ENCODE data around the gene RPS10.

RPS10 gene

GRCh38 chr6:34391473-34391785 is 34.4 kb downstream of the RPS10 start (continued):
- TF ChIP-seq OSR1 (CRISPR knock-in tag; IDR thresholded peaks at IDR 0.05), result no peak
- TF ChIP-seq ISL1 (CRISPR knock-in tag; IDR thresholded peaks at IDR 0.05), result no peak
- no peak for TF ChIP-seq GLIS3 (CRISPR knock-in tag; IDR thresholded peaks at IDR 0.05)
- no peak for TF ChIP-seq ZNF565 (CRISPR knock-in tag; conservative IDR thresholded peaks at IDR 0.05; ENCODE audit: low read depth)
- no peak for TF ChIP-seq SNAI2 (CRISPR knock-in tag; IDR thresholded peaks at IDR 0.05)
- TF ChIP-seq TCF4 (CRISPR knock-in tag; IDR thresholded peaks at IDR 0.05; ENCODE audit: borderline replicate concordance), result no peak
- TF ChIP-seq TOX (CRISPR knock-in tag; IDR thresholded peaks at IDR 0.05; ENCODE audit: borderline replicate concordance), result no peak
- no peak for TF ChIP-seq PATZ1 (CRISPR knock-in tag; IDR thresholded peaks at IDR 0.05; ENCODE audit: borderline replicate concordance)
- no peak for TF ChIP-seq ESRRG (CRISPR knock-in tag; IDR thresholded peaks at IDR 0.05)
- TF ChIP-seq PPARA (CRISPR knock-in tag; IDR thresholded peaks at IDR 0.05; ENCODE audit: borderline replicate concordance), result no peak

GRCh38 chr6:34390531-34391472 is 35.1 kb downstream of the RPS10 start:
- peak; percentile 39 for ATAC-seq
- no peak for TF ChIP-seq ZNF565 (CRISPR knock-in tag; conservative IDR thresholded peaks at IDR 0.05; ENCODE audit: low read depth)
- no peak for TF ChIP-seq PATZ1 (CRISPR knock-in tag; IDR thresholded peaks at IDR 0.05; ENCODE audit: borderline replicate concordance)
- TF ChIP-seq TOX (CRISPR knock-in tag; IDR thresholded peaks at IDR 0.05; ENCODE audit: borderline replicate concordance), result no peak
- TF ChIP-seq ZNF70 (CRISPR knock-in tag; IDR thresholded peaks at IDR 0.05), result no peak
- no peak for TF ChIP-seq ZNF8 (CRISPR knock-in tag; IDR thresholded peaks at IDR 0.05)
- TF ChIP-seq BACH2 (CRISPR knock-in tag; IDR thresholded peaks at IDR 0.05; ENCODE audit: borderline replicate concordance), result no peak
- TF ChIP-seq ISL1 (CRISPR knock-in tag; IDR thresholded peaks at IDR 0.05), result no peak
- no peak for TF ChIP-seq OSR1 (CRISPR knock-in tag; IDR thresholded peaks at IDR 0.05)
- TF ChIP-seq CREB5 (CRISPR knock-in tag; IDR thresholded peaks at IDR 0.05; ENCODE audit: low read depth), result no peak
- no peak for TF ChIP-seq PPARA (CRISPR knock-in tag; IDR thresholded peaks at IDR 0.05; ENCODE audit: borderline replicate concordance)
- no peak for TF ChIP-seq TCF4 (CRISPR knock-in tag; IDR thresholded peaks at IDR 0.05; ENCODE audit: borderline replicate concordance)
- TF ChIP-seq ARNTL (CRISPR knock-in tag; IDR thresholded peaks at IDR 0.05; ENCODE audit: borderline replicate concordance, low read depth), result no peak
- TF ChIP-seq TSHZ2 (CRISPR knock-in tag; IDR thresholded peaks at IDR 0.05), result no peak

GRCh38 chr6:34389034-34389433 is 36.8 kb downstream of the RPS10 start:
- ATAC-seq, result no peak
- TF ChIP-seq PATZ1 (CRISPR knock-in tag; IDR thresholded peaks at IDR 0.05; ENCODE audit: borderline replicate concordance) (no peak), ISL1 (CRISPR knock-in tag; IDR thresholded peaks at IDR 0.05) (no peak), ZNF8 (CRISPR knock-in tag; IDR thresholded peaks at IDR 0.05) (no peak), ZNF70 (CRISPR knock-in tag; IDR thresholded peaks at IDR 0.05) (no peak), TOX (CRISPR knock-in tag; IDR thresholded peaks at IDR 0.05; ENCODE audit: borderline replicate concordance) (no peak), CREB5 (CRISPR knock-in tag; IDR thresholded peaks at IDR 0.05; ENCODE audit: low read depth) (no peak), RARB (CRISPR knock-in tag; IDR thresholded peaks at IDR 0.05) (no peak)

Measured in SK-N-SH treated with all-trans-retinoic acid at 6 μM for 48 hours (cell line).